K562 (cell line): ENCODE measurements around the gene MICALL2. TPM values are rescaled to one million over a fixed set of nuclear protein-coding genes. Genes with fewer than 3 reads are reported as not detected.
A peak's percentile ranks its signal among the peaks of the same experiment; 100 is the strongest.

Source experiments
- ATAC-seq: fragments of 200-7000 bp; cut with Tn5 transposase; 3 replicates; pipeline ENCODE4 v1.9.1; 2020; ENCODE audit warnings: moderate library complexity
- BruUV-seq: library from RNA; stranded (reverse); fragments of 400-500 nt; replicated peaks from 2 replicates; lab custom pipeline; 2021; lab: Mats Ljungman, UMichigan
- CTCF ChIA-PET: fragments of 300-600 bp; formaldehyde crosslinking; extraction: SDS; loops from one replicate; lab custom pipeline; 2021; ENCODE audit warnings: low intra/inter-chr PET ratio; lab: Yijun Ruan, JAX
- POLR2A ChIA-PET: fragments of 300-600, 350-650 bp; sonication (Branson Sonifier 250); formaldehyde crosslinking; extraction: SDS; loops from one replicate; lab custom pipeline; 2021; ENCODE audit warnings: antibody characterized with exemption, inconsistent platforms; lab: Yijun Ruan, JAX
- DNase-seq, 4 experiments: peaks; one replicate each; pipeline versions ENCODE4 v3.0.0 to v3.0.0-alpha.2; 2011 to 2018; ENCODE audit warnings: low spot score in 3 of 4, mixed read lengths in 3 of 4; ENCODE audit errors: extremely low read depth in 1 of 4
- FAIRE-seq: peaks from 2 replicates; lab custom pipeline; 2011; peaks lifted over from hg19 to GRCh38; lab: Jason Lieb, UNC
- H2AFZ ChIP-seq: 2 replicates; pipeline ENCODE4 v1.6.0; 2011; ENCODE audit warnings: low read depth, low read length, control low read depth, inconsistent platforms
- H3K27ac ChIP-seq: fragments of 200-600 bp; 3 replicates; pipeline ENCODE4 v1.8.0; 2011; ENCODE audit warnings: low read depth, mild to moderate bottlenecking, control low read depth, inconsistent platforms, low read length, moderate library complexity, mixed read lengths; ENCODE audit errors: extremely low read depth
- H3K27me3 ChIP-seq, 2 experiments: fragments of 300-600 bp in 1 of 2; 2 replicates in 1 of 2; 3 replicates in 1 of 2; pipeline versions ENCODE4 v1.6.0 to v1.8.0; 2011; ENCODE audit warnings: inconsistent platforms in 2 of 2, low read length in 2 of 2, mild to moderate bottlenecking in 1 of 2, mixed read lengths in 1 of 2, moderate library complexity in 1 of 2; ENCODE audit not compliant: control insufficient read depth in 2 of 2, insufficient read depth in 2 of 2
- H3K36me3 ChIP-seq: fragments of 300-600 bp; 3 replicates; pipeline ENCODE4 v1.8.0; 2011; ENCODE audit warnings: mild to moderate bottlenecking, low read length, inconsistent platforms; ENCODE audit not compliant: control insufficient read depth, insufficient read depth
- H3K4me1 ChIP-seq, 2 experiments: fragments of 200-600 bp in 1 of 2; replicated peaks in 1 of 2; 2 replicates in 1 of 2; 3 replicates in 1 of 2; pipeline versions ENCODE4 v1.5.1 to v1.8.0; 2011; ENCODE audit warnings: inconsistent platforms in 2 of 2, low read length in 2 of 2, mild to moderate bottlenecking in 1 of 2, mixed read lengths in 1 of 2, moderate library complexity in 1 of 2; ENCODE audit not compliant: control insufficient read depth in 2 of 2, insufficient read depth in 2 of 2
- H3K4me2 ChIP-seq: 2 replicates; pipeline ENCODE4 v1.6.1; 2011; ENCODE audit warnings: low read length, control low read depth, inconsistent platforms, mixed read lengths; ENCODE audit not compliant: insufficient read depth
- H3K4me3 ChIP-seq: fragments of 200-600 bp; sonication (generic), shearing (Covaris generic); 2 replicates; pipeline ENCODE4 v1.5.1; 2016; ENCODE audit warnings: control low read depth, inconsistent platforms
- H3K79me2 ChIP-seq: fragments of 200-600 bp; 3 replicates; pipeline ENCODE4 v1.8.0; 2011; ENCODE audit warnings: low read length, inconsistent platforms; ENCODE audit not compliant: control insufficient read depth, insufficient read depth
- H3K9ac ChIP-seq, 2 experiments: 2 replicates each; pipeline versions ENCODE4 v1.6.0 to v1.6.1; 2011; ENCODE audit warnings: low read depth in 2 of 2, low read length in 2 of 2, control low read depth in 1 of 2, inconsistent platforms in 1 of 2, mild to moderate bottlenecking in 1 of 2, mixed read lengths in 1 of 2; ENCODE audit not compliant: insufficient read depth in 1 of 2
- H3K9me1 ChIP-seq: one replicate; pipeline ENCODE4 v1.6.0; 2011; ENCODE audit warnings: inconsistent platforms, mild to moderate bottlenecking, low read length, moderate library complexity; ENCODE audit not compliant: control insufficient read depth, insufficient read depth
- H3K9me3 ChIP-seq: replicated peaks from 2 replicates; pipeline ENCODE4 v1.5.1; 2011; ENCODE audit warnings: low read depth, low read length, inconsistent platforms; ENCODE audit not compliant: control insufficient read depth, insufficient read depth
- H4K20me1 ChIP-seq: replicated peaks from 2 replicates; pipeline ENCODE4 v1.6.1; 2011; ENCODE audit warnings: low read length, inconsistent platforms, mixed read lengths; ENCODE audit not compliant: control insufficient read depth, insufficient read depth
- CREBBP ChIP-seq: IDR thresholded peaks from one replicate; pipeline ENCODE4 v1.6.1; 2012; ENCODE audit warnings: low read depth, mild to moderate bottlenecking, control low read depth, inconsistent platforms, low read length
- CTCF ChIP-seq, 3 experiments: IDR thresholded peaks in 2 of 3; conservative IDR thresholded peaks in 1 of 3; 2 replicates each; pipeline ENCODE4 v1.5.1; 2011 to 2012; ENCODE audit warnings: low read length in 3 of 3, mild to moderate bottlenecking in 3 of 3, control low read depth in 2 of 3, improper control_type of control experiment in 1 of 3, inconsistent platforms in 1 of 3, low read depth in 1 of 3, mixed read lengths in 1 of 3, moderate library complexity in 1 of 3; ENCODE audit not compliant: insufficient read depth in 2 of 3
- ETS2 ChIP-seq: IDR thresholded peaks from 2 replicates; pipeline ENCODE4 v1.6.1; 2016; ENCODE audit warnings: borderline replicate concordance, missing genetic modification characterization, mild to moderate bottlenecking, moderate library complexity, missing compliant biosample characterization; ENCODE audit not compliant: poor library complexity, severe bottlenecking
- EWSR1 ChIP-seq: fragments of 450-650 bp; IDR thresholded peaks from 2 replicates; pipeline ENCODE4 v1.6.1; 2018; ENCODE audit warnings: borderline replicate concordance, mild to moderate bottlenecking, low read depth, moderate library complexity; ENCODE audit not compliant: partially characterized antibody
- GABPB2 ChIP-seq: fragments of 250-450 bp; sonication (Bioruptor Pico); conservative IDR thresholded peaks from 2 replicates; pipeline ENCODE4 v1.5.1; 2021; ENCODE audit warnings: mild to moderate bottlenecking
- MITF ChIP-seq: IDR thresholded peaks from 2 replicates; pipeline ENCODE4 v1.6.1; 2014; ENCODE audit warnings: antibody characterized with exemption
- POLR2G ChIP-seq: fragments of 200-400 bp; formaldehyde crosslinking; IDR thresholded peaks from 2 replicates; pipeline ENCODE4 v1.6.1; 2017; ENCODE audit warnings: low read depth, mild to moderate bottlenecking, antibody characterized with exemption, low read length, moderate library complexity
- RBM15 ChIP-seq: fragments of 200-400 bp; formaldehyde crosslinking; IDR thresholded peaks from 2 replicates; pipeline ENCODE4 v1.6.1; 2018; ENCODE audit warnings: mild to moderate bottlenecking, low read length, moderate library complexity; ENCODE audit not compliant: insufficient read depth
- RFX1 ChIP-seq: fragments of 450-650 bp; IDR thresholded peaks from 2 replicates; pipeline ENCODE4 v1.6.1; 2016; ENCODE audit warnings: mild to moderate bottlenecking, moderate library complexity
- SPI1 ChIP-seq: IDR thresholded peaks from 2 replicates; pipeline ENCODE4 v1.6.1; 2011; ENCODE audit warnings: low read depth, low read length, control low read depth, borderline replicate concordance
- TBL1XR1 ChIP-seq, 2 experiments: IDR thresholded peaks; 2 replicates each; pipeline ENCODE4 v1.6.1; 2012; ENCODE audit warnings: improper control_type of control experiment in 2 of 2, low read length in 2 of 2, mild to moderate bottlenecking in 1 of 2
- ZFP30 ChIP-seq: fragments of 250-450 bp; sonication (Bioruptor Pico); IDR thresholded peaks from 2 replicates; pipeline ENCODE4 v1.8.0; 2022; ENCODE audit warnings: moderate library complexity, mild to moderate bottlenecking, inconsistent platforms, borderline replicate concordance
- WGBS: fragments of 100-300 bp; shearing (Covaris generic); methylation state at CpG from one replicate; pipeline ENCODE4 v1.1.6; 2016; ENCODE audit warnings: low coverage, mixed read lengths; ENCODE audit not compliant: insufficient coverage; ENCODE audit errors: missing lambda C conversion rate; 5-methylcytosine and 5-hydroxymethylcytosine counted together
- in situ Hi-C: fragments of 300-500 bp; cut with MboI; formaldehyde crosslinking; loops from 4 replicates; pipeline ENCODE4 v1.15.0; 2018; ENCODE audit warnings: inconsistent platforms, mixed read lengths
- intact Hi-C: fragments of 100-400 bp; cut with micrococcal nuclease; formaldehyde crosslinking; loops from 2 replicates; pipeline ENCODE4 v1.14.2; 2022
- polyA plus RNA-seq, 8 experiments: library from polyadenylated mRNA; depleted of rRNA in 4 of 8; stranded (reverse) in 5 of 8; unstranded in 3 of 8; fragments of >200 nt; fragmentation: Nextera tagmentation in 2 of 8; fragmentation: Illumina TruSeq in 1 of 8; extraction: Ambion mirVana in 2 of 8; extraction: Trizol in 1 of 8; gene quantifications; 2 replicates each; pipeline versions ENCODE4 v1.2.1 to v1.2.3, GENCODE V29; 2011 to 2014; ENCODE audit warnings: inconsistent platforms in 1 of 8, missing spikeins in 1 of 8
- total RNA-seq, 7 experiments: library from RNA; depleted of rRNA in 6 of 7; stranded (reverse); fragments of >200 nt in 6 of 7; fragmentation: Illumina TruSeq in 2 of 7; extraction: Trizol in 2 of 7; gene quantifications; 2 replicates each; pipeline versions ENCODE4 v1.2.1 to v1.2.3, GENCODE V29; 2011 to 2021; ENCODE audit warnings: low replicate concordance in 1 of 7

Gene MICALL2
- total and polyA plus RNA-seq, 9 of the 15 experiments (the other 6 are each of a cell fraction or from before 2014, with no cell fraction given), result 1.8 to 103 (median 17.0) TPM

GRCh38 chr7:1442355-1443124 is 16.7 kb downstream of the MICALL2 start (continued):
- TF ChIP-seq ETS2 (tag), result no peak

- peak; percentile 53 for TF ChIP-seq POLR2G
- no peak for TF ChIP-seq ZFP30 (CRISPR knock-in tag)
- TF ChIP-seq CREBBP, result no peak
- TF ChIP-seq EWSR1, result no peak
- TF ChIP-seq RBM15, result no peak
- TF ChIP-seq RFX1, result no peak
- TF ChIP-seq CTCF (IDR thresholded peaks at IDR 0.05 in 2 of 3, conservative IDR thresholded peaks at IDR 0.05 in 1 of 3; ENCODE audit: insufficient read depth in 2 of 3, low read depth in 1 of 3, low read length in 3 of 3), result 0 out of 6 replicates have a peak, but pooled peaks of 1 of the 3 experiments have one; percentile 9
- no peak for TF ChIP-seq MITF
- TF ChIP-seq GABPB2, result no peak
- no peak for TF ChIP-seq SPI1
- no peak for TF ChIP-seq TBL1XR1 (IDR thresholded peaks at IDR 0.05; ENCODE audit: low read length in 2 of 2)
- peaks cover 0 to 63% of the 10 kb centered on the region in 2 experiments; a peak in 2 of 5 replicates for H3K4me1 ChIP-seq
- no TSS peak for BruUV-seq
- H3K4me3 ChIP-seq, result no peak overlapping the region
- intact Hi-C loops, result no loop called here
- H3K27ac ChIP-seq, result no peak overlapping the region
- H3K9me3 ChIP-seq, result no peaks in the 10 kb centered on the region
- no peaks in the 10 kb centered on the region; the same call in 1 of the 3 replicates for H3K79me2 ChIP-seq
- H2AFZ ChIP-seq, result no peak overlapping the region
- H3K9ac ChIP-seq, result peak overlapping the region in 1 of 2 experiments; percentile 26; a peak in 1 of 4 replicates
- ATAC-seq (no peak), FAIRE-seq (no peak), DNase-seq (no peak)
- WGBS, result 88% methylated on average over 21 of the region's 41 CpGs
- no peaks in the 10 kb centered on the region for H3K9me1 ChIP-seq
- H4K20me1 ChIP-seq, result no peaks in the 10 kb centered on the region
- H3K4me2 ChIP-seq, result no peak overlapping the region
- CTCF ChIA-PET, result no interaction called here
- no peaks in the 10 kb centered on the region for H3K27me3 ChIP-seq
- in situ Hi-C loops, result no loop called here
- POLR2A ChIA-PET, result interaction anchor here (0.6 kb wide), 2 partner anchors 8 to 12 kb away, joined by 3 to 4 read pairs; no protein-coding TSS in a partner anchor
- H3K36me3 ChIP-seq, result peaks cover 88% of the 10 kb centered on the region
Observed at GRCh38 chr7:1441615-1442354, 17.5 kb downstream of the MICALL2 start.
